SK-N-MC (cell line): ENCODE data around the gene COG5.

Source experiments
- EZH2 ChIP-seq: fragments of 200-600 bp; sonication (generic); IDR thresholded peaks from one replicate; pipeline ENCODE4 v1.6.1; 2017; ENCODE audit warnings: antibody characterized with exemption
- FOXP2 ChIP-seq: optimal IDR thresholded peaks from 2 replicates; pipeline ENCODE3; 2011; ENCODE audit warnings: mild to moderate bottlenecking, moderate library complexity; ENCODE audit not compliant: insufficient read depth; ENCODE audit errors: extremely low read length, control extremely low read depth
- POLR2AphosphoS5 ChIP-seq: IDR thresholded peaks from 2 replicates; pipeline ENCODE4 v1.6.1; 2012; ENCODE audit warnings: mild to moderate bottlenecking, low read depth, low read length, borderline replicate concordance

- TF ChIP-seq POLR2AphosphoS5 (no peak), EZH2 (no peak), FOXP2 (no peak)
Observed at GRCh38 chr7:107234436-107234835, 329.3 kb downstream of the COG5 start.
